HG02885 (cell line): ENCODE data around the gene ZXDC.

Source experiments
- ATAC-seq: cut with Tn5 transposase; IDR thresholded peaks from one replicate; pipeline ENCODE4 v1.9.1; 2021; ENCODE audit warnings: mild to moderate bottlenecking; ENCODE audit not compliant: unreplicated experiment, poor library complexity

The ZXDC gene

DNA sequence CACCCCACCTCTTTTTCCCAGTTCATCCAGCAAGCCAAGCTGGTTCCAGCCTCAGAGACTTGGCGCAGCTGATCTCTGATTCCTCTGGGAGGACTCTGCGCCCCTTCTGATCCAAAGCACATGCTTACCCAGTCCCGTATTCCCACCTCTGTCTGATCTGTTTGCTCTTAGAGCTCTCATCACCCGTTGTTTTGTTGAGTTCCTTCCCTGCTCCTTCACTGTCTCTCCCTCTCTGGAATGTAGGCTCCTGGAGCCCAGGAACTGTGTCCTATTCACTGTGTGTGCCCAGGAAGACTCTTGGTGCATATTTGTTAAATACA, 1.3 kb upstream of the ZXDC start:
- ATAC-seq = no peak

DNA sequence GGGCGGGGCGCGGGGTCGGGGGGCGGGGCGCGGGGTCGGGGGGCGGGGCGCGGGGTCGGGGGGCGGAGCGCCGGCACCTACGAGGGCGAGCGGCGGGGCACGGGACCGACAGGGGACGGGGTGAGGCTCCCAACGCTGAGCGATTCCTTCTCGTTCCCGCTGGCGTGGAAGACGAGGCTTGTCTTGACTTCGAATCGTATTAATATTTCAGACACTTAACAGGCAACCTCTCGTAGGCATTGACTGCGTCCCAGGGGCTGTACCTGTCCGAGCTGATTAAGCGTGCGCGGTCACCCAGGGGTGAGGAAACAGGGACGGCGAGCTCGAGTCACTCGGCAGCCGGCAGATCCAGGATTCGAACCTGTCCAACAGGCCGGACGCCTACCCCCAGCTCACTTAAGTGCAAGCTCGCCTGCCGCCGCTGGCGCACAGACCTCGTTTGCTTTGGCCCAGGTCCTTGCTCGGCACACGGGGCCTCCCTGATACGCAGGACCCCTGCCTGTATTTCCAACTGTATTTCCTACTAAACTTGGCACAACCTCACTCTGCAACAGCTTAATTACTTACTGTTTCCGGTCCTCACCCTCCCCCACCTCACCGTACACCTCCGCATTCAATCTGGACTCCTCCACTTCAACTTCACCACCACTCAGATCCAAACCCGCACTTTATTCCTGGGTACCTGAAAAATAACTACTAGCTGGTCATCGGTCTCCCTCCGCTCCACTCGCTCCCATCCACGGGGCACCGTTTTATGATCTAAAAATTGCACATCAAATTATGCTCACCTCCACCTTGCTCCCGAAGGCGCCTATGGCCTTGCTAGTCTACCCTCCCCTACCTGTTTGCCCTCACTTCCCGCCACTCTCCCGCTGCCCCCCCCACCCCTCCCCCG, 722 bp upstream of the ZXDC start:
- ATAC-seq = peak; percentile 26

- ATAC-seq = peak; percentile 25
Measured at GRCh38 chr3:126474498-126475412, 936 bp downstream of the ZXDC start.

GRCh38 chr3:126473292-126474168, 2.2 kb downstream of the ZXDC start:
- no peak for ATAC-seq

GRCh38 chr3:126472277-126473006, 3.2 kb downstream of the ZXDC start:
- no peak for ATAC-seq

DNA sequence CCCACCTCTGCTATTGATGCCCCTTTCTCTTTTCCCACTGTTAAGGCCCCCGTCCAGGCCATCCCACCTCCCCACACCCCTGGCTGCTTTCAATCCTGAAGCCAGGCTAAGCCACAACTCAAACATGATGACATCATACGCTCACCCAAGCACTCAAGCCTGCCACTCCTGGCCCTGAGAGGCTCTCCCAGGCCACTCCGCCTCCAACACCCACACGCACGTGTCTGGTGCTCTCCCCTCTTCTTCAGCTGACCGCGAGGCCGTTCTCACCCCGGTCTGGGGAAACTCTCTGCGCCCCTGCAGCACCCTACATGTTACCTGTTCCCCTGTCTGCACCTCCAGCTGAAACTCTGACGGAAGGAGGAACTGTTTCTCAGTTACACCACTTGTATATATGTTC, 6.2 kb downstream of the ZXDC start:
- no peak for ATAC-seq

GRCh38 chr3:126468028-126468891, 7.4 kb downstream of the ZXDC start:
- no peak for ATAC-seq

GRCh38 chr3:126467611-126467955, 8.1 kb downstream of the ZXDC start:
- no peak for ATAC-seq

DNA sequence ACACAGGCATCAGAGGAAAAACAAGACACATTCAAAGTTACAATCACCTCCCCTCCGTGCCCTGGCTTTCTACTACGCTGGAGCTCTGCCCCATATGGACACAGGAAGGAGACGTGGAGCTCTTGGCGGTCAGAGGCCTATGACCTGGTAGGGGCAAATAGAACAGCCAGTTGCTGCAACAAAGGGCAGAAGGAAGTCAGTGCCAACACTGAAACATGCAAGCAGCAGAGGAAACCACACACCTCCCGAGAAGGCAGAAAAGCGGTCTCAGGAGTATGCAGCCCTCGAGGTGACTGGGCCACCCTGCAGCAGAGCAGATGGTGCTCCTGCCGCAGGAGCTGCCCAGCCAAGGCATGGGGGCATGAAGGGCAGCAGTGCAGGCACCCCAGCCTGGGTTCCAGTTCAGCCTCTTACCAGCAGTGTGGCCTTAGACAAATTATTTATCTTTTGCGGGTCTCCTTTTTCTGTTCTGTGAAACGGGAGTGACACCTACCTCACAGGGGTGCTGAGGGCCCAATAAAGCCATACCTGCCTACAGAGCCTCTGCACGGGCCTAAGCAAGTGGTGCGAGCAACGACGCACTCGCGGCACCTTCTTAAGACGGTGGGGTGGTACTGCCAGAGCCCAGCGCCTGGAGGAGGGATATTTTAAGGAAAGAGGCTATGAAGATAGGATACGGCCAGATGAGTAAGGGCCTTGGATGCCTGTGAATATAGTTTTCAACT, 8.6 kb downstream of the ZXDC start:
- no peak for ATAC-seq

GRCh38 chr3:126465928-126466544, 9.7 kb downstream of the ZXDC start:
- no peak for ATAC-seq

GRCh38 chr3:126464997-126465396, 10.7 kb downstream of the ZXDC start:
- no peak for ATAC-seq

DNA sequence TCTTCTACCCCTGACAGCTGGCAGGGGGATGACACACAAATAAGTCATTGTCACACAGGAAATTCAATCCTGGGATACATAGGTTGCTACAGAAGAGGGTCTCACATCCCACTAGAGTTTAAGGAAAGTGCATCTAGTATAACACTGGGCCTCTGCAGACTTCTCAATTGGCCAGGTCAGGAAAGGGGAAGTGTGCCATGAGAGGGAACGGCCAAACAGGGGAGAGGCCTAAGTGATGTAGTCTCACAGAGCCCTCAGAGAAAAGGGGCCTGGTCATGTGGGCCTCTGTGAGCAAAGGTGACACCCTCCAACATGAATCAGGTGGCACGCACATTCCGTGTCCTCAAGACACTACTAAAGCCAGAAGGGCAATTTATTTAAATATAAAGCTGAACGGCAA, 11.2 kb downstream of the ZXDC start:
- no peak for ATAC-seq

GRCh38 chr3:126464093-126464492, 11.6 kb downstream of the ZXDC start:
- ATAC-seq = no peak

DNA sequence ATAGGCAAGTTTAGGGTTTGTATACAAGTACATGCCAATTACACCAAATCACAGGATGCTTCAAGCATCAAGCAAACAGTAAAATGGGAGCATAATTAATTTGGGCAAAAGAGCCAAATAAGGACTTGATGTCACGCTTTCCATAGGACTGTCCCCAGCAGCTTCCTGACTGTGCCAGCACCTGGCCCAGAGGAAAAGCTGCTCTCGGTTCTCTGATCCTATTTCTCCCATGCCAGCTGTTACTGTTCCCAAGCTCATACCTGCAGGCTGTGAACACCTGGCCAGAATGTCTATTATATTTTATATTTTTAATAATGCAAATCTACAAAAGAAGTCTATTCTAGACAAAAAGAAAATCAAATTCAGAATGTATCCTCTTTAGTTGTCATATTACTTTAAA, 12.2 kb downstream of the ZXDC start:
- no peak for ATAC-seq

DNA sequence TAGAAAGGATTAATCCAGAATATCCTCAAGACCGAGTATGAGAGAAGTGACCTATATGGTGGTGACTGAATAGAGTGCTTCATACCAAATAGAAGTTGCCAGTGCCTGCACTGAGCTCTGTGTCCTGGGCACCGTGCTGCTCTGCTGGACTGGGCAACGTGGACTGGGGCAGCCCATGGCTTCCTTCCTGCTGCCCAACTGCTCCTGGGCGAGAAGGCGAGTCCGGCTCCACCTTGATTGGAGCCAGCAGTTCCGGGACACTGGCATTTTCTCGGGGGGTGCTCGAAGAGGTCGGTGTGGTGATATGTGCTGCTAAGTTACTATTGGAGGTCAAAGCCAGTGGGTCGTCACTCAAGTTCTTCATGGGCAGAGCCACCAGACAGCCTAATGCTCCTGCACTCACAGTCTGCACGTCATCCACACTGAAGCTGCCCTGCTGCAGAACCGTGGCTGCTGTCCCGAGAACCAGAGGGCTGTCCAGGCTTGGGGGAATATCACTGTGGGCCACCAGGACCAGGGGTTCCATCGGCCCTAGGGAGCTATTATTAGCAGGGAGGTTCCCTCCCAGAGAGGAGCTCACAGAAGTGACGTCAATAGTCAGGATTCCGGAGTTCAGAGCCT, 14.1 kb downstream of the ZXDC start:
- no peak for ATAC-seq

DNA sequence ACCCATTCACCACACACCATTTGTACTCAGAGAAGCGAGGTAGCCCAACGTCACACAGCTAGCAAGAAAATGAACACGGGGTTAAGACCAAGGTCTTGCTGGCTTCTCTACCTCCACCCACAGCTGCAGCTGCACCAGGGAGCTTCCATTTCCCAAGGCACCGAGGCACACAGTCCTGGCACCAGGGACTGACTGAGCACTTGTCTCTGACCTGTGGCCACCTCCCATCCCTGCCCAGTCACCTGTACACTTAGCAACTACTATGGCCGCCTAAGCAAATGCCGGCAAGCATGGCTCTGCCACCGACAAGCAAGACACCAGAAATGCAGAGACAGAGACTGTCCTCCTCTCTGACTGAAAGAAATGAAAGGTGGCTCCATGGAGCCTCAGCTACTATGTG, 15.3 kb downstream of the ZXDC start:
- no peak for ATAC-seq

GRCh38 chr3:126459763-126460127, 15.9 kb downstream of the ZXDC start:
- no peak for ATAC-seq
